Spleen (tissue), 7 donors: Measurements from ENCODE around the gene CIAO2B.

ENCODE experiments used
- CTCF ChIP-seq, 11 experiments: fragments of 200-600 bp in 7 of 11; fragments of 450-650 bp in 4 of 11; sonication (generic) in 4 of 11; IDR thresholded peaks in 8 of 11; conservative IDR thresholded peaks in 3 of 11; 1 replicate in 7 of 11; 2 replicates in 4 of 11; pipeline versions ENCODE4 v1.4.0 to v1.8.0; 2016 to 2021; ENCODE audit warnings: antibody characterized with exemption in 11 of 11, inconsistent platforms in 4 of 11, mild to moderate bottlenecking in 1 of 11
- POLR2AphosphoS5 ChIP-seq, 3 donors: sonication (generic); formaldehyde crosslinking; IDR thresholded peaks; one replicate each; pipeline ENCODE4 v1.5.1; 2017; ENCODE audit warnings: antibody characterized with exemption in 3 of 3
- donor health status: DM: no; HTN: no; CAD: no; lungs with moderate emphysema.
- donor health status: DM: no; HTN: no; CAD: no.
- donor health status: DM: no; HTN: no; CAD: no.

- TF ChIP-seq POLR2AphosphoS5 (IDR thresholded peaks at IDR 0.05) (no peak), CTCF (IDR thresholded peaks at IDR 0.05 in 8 of 11, conservative IDR thresholded peaks at IDR 0.05 in 3 of 11) (no peak)
These were observed 48.7 kb downstream of the CIAO2B start for GRCh38 chr16:66885491-66885890.
